A673 (cell line): ENCODE measurements around the gene CHFR. TPM values are rescaled to one million over a fixed set of nuclear protein-coding genes. Genes with fewer than 3 reads are reported as not detected.

Experiments
- BruUV-seq: library from RNA; stranded (reverse); fragments of 400-500 nt; replicated peaks from 2 replicates; lab custom pipeline; 2021; lab: Mats Ljungman, UMichigan
- CTCF ChIA-PET: fragments of 300-600 bp; sonication (Branson Sonifier 250); formaldehyde crosslinking; loops from one replicate; lab custom pipeline; 2022; ENCODE audit warnings: antibody characterized with exemption; lab: Charles Lee
- POLR2A ChIA-PET: fragments of 300-600 bp; sonication (Branson Sonifier 250); formaldehyde crosslinking; loops from one replicate; lab custom pipeline; 2022; ENCODE audit warnings: antibody characterized with exemption; ENCODE audit not compliant: low non-redundant PET; lab: Charles Lee
- DNase-seq: peaks from one replicate; pipeline ENCODE4 v3.0.0-alpha.2; 2015; ENCODE audit warnings: low spot score
- H3K27ac ChIP-seq: fragments of 200-600 bp; sonication (generic); 2 replicates; pipeline ENCODE4 v1.5.1; 2016; ENCODE audit warnings: mixed run types, low read depth, mild to moderate bottlenecking, mixed read lengths, antibody characterized with exemption, low read length; ENCODE audit not compliant: poor library complexity, severe bottlenecking
- H3K27me3 ChIP-seq: fragments of 200-600 bp; sonication (generic); replicated peaks from 2 replicates; pipeline ENCODE4 v1.6.1; 2017; ENCODE audit warnings: mixed run types, low read depth, mild to moderate bottlenecking, mixed read lengths, antibody characterized with exemption, low read length; ENCODE audit not compliant: insufficient read depth, poor library complexity
- H3K36me3 ChIP-seq: fragments of 200-600 bp; sonication (generic); 2 replicates; pipeline ENCODE4 v1.6.1; 2016; ENCODE audit warnings: mixed run types, mild to moderate bottlenecking, mixed read lengths, antibody characterized with exemption, low read length; ENCODE audit not compliant: insufficient read depth, poor library complexity, severe bottlenecking
- H3K4me1 ChIP-seq: fragments of 200-600 bp; sonication (generic); 2 replicates; pipeline ENCODE4 v1.6.1; 2017; ENCODE audit warnings: mixed run types, mild to moderate bottlenecking, mixed read lengths, antibody characterized with exemption, low read length; ENCODE audit not compliant: insufficient read depth, poor library complexity, severe bottlenecking
- H3K4me3 ChIP-seq: fragments of 200-600 bp; sonication (generic); 2 replicates; pipeline ENCODE4 v1.5.1; 2016; ENCODE audit warnings: low read depth, mixed run types, mild to moderate bottlenecking, mixed read lengths, low read length; ENCODE audit not compliant: poor library complexity, severe bottlenecking
- H3K9me3 ChIP-seq: fragments of 200-600 bp; sonication (generic); 2 replicates; pipeline ENCODE4 v1.6.1; 2016; ENCODE audit warnings: mixed run types, low read depth, mild to moderate bottlenecking, mixed read lengths, antibody characterized with exemption, low read length; ENCODE audit not compliant: poor library complexity, severe bottlenecking
- EZH2 ChIP-seq: fragments of 200-600 bp; sonication (generic); IDR thresholded peaks from 2 replicates; pipeline ENCODE4 v1.6.1; 2017; ENCODE audit warnings: borderline replicate concordance, low read depth, mild to moderate bottlenecking, mixed read lengths, antibody characterized with exemption, low read length; ENCODE audit not compliant: poor library complexity, severe bottlenecking
- intact Hi-C: fragments of 100-400 bp; cut with micrococcal nuclease; formaldehyde crosslinking; loops from one replicate; pipeline ENCODE4 v1.10.0; 2022; ENCODE audit not compliant: unreplicated experiment
- total RNA-seq: library from RNA; stranded (reverse); gene quantifications from 2 replicates; pipeline ENCODE4 v1.2.3, GENCODE V29; 2021
- TF ChIP-seq, protein P1 (sequence below): fragments of 300-800, 200-600 bp; sonication (generic); conservative IDR thresholded peaks from 2 replicates; pipeline ENCODE4 v1.5.1; 2017; ENCODE audit warnings: low read depth, mild to moderate bottlenecking, antibody characterized with exemption, low read length, moderate library complexity, mixed read lengths

CHFR gene
- total RNA-seq, 1 experiment from 2014 or later, result 44.9 TPM

GRCh38 chr12:132926415-132926833 lies 39.0 kb upstream of the CHFR start:
- no peaks in the 10 kb centered on the region for H3K36me3 ChIP-seq
- TF ChIP-seq, protein P1, sequence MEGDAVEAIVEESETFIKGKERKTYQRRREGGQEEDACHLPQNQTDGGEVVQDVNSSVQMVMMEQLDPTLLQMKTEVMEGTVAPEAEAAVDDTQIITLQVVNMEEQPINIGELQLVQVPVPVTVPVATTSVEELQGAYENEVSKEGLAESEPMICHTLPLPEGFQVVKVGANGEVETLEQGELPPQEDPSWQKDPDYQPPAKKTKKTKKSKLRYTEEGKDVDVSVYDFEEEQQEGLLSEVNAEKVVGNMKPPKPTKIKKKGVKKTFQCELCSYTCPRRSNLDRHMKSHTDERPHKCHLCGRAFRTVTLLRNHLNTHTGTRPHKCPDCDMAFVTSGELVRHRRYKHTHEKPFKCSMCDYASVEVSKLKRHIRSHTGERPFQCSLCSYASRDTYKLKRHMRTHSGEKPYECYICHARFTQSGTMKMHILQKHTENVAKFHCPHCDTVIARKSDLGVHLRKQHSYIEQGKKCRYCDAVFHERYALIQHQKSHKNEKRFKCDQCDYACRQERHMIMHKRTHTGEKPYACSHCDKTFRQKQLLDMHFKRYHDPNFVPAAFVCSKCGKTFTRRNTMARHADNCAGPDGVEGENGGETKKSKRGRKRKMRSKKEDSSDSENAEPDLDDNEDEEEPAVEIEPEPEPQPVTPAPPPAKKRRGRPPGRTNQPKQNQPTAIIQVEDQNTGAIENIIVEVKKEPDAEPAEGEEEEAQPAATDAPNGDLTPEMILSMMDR, result no peak
- TF ChIP-seq EZH2, result no peak
- DNase-seq, result no peak
- no peaks in the 10 kb centered on the region for H3K4me1 ChIP-seq
- H3K27ac ChIP-seq, result no peak overlapping the region
- peaks cover 94% of the 10 kb centered on the region for H3K9me3 ChIP-seq
- CTCF ChIA-PET, result no interaction called here
- POLR2A ChIA-PET, result no interaction called here
- H3K27me3 ChIP-seq, result no peaks in the 10 kb centered on the region
- intact Hi-C loops, result no loop called here
- no TSS peak for BruUV-seq
- H3K4me3 ChIP-seq, result no peak overlapping the region

GRCh38 chr12:132925597-132926414 lies 38.4 kb upstream of the CHFR start:
- BruUV-seq, result no TSS peak
- Histone ChIP-seq H3K36me3 (no peaks in the 10 kb centered on the region), H3K4me3 (no peak overlapping the region), H3K27me3 (no peaks in the 10 kb centered on the region), H3K9me3 (peaks cover 94% of the 10 kb centered on the region), H3K4me1 (no peaks in the 10 kb centered on the region), H3K27ac (no peak overlapping the region)
- CTCF ChIA-PET, result no interaction called here
- POLR2A ChIA-PET, result no interaction called here
- intact Hi-C loops, result no loop called here
- DNase-seq, result no peak
- no peak for TF ChIP-seq EZH2

GRCh38 chr12:132924356-132924755 lies 37.0 kb upstream of the CHFR start:
- CTCF ChIA-PET, result no interaction called here
- no peaks in the 10 kb centered on the region for H3K4me1 ChIP-seq
- intact Hi-C loops, result no loop called here
- no peaks in the 10 kb centered on the region for H3K36me3 ChIP-seq
- POLR2A ChIA-PET, result no interaction called here
- TF ChIP-seq EZH2, result no peak
- TF ChIP-seq, protein P1, result no peak
- H3K4me3 ChIP-seq, result no peak overlapping the region
- H3K9me3 ChIP-seq, result peaks cover 86% of the 10 kb centered on the region
- H3K27me3 ChIP-seq, result no peaks in the 10 kb centered on the region
- DNase-seq, result no peak
- BruUV-seq, result no TSS peak
- H3K27ac ChIP-seq, result no peak overlapping the region
